Measurements from ENCODE around the gene KIF5C. TPM values are rescaled to one million over a fixed set of nuclear protein-coding genes. Genes with fewer than 3 reads are reported as not detected.
A peak's percentile ranks its signal among the peaks of the same experiment; 100 is the strongest.

The KIF5C gene
- total RNA-seq, 4 donors from 2014 or later = 1.2 to 7.4 (median 1.9) TPM

GRCh38 chr2:149021761-149022160, 146.7 kb downstream of the KIF5C start:
- Histone ChIP-seq H3K36me3 (no peaks in the 10 kb centered on the region), H3K4me3 (no peak overlapping the region), H3K9me3 (no peaks in the 10 kb centered on the region), H3K4me1 (no peaks in the 10 kb centered on the region), H3K27ac (peak overlapping the region in 2 of 4 donors; percentile 46 to 57), H3K27me3 (no peaks in the 10 kb centered on the region)
- DNase-seq = no peak
- TF ChIP-seq POLR2A (IDR thresholded peaks at IDR 0.05) (no peak), CTCF (IDR thresholded peaks at IDR 0.05) (no peak)

DNA sequence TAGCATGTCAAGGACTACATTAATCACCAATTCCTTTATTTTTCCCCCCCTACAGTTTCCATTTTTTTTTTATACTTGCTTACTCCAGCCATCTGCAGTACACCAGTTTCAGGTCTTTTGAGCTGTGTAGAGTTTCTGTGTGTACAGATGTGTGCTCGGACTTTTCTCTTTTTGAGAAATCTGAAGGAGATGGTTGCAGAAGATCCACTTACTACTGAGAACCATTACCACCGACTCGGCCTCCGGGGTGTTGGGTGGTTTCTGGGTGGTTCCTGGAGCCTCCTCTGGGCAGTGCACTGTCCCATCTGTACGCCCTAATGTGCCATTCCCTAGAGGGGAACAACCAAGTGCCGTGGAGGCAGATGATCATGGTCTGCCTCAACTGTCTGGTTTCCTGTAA, 148.1 kb downstream of the KIF5C start:
- TF ChIP-seq POLR2A (IDR thresholded peaks at IDR 0.05) (no peak), CTCF (IDR thresholded peaks at IDR 0.05) (no peak)
- Histone ChIP-seq H3K27ac (no peak overlapping the region), H3K4me1 (no peaks in the 10 kb centered on the region), H3K4me3 (no peak overlapping the region), H3K27me3 (no peaks in the 10 kb centered on the region), H3K36me3 (no peaks in the 10 kb centered on the region), H3K9me3 (no peaks in the 10 kb centered on the region)
- no peak for DNase-seq

GRCh38 chr2:149027590-149028250, 152.7 kb downstream of the KIF5C start:
- TF ChIP-seq POLR2A (IDR thresholded peaks at IDR 0.05) (no peak), CTCF (IDR thresholded peaks at IDR 0.05) (no peak)
- no peak overlapping the region for H3K27ac ChIP-seq
- no peaks in the 10 kb centered on the region for H3K27me3 ChIP-seq
- no peak overlapping the region for H3K4me3 ChIP-seq
- no peaks in the 10 kb centered on the region for H3K9me3 ChIP-seq
- H3K36me3 ChIP-seq = no peaks in the 10 kb centered on the region
- DNase-seq = no peak
- no peaks in the 10 kb centered on the region for H3K4me1 ChIP-seq

DNA sequence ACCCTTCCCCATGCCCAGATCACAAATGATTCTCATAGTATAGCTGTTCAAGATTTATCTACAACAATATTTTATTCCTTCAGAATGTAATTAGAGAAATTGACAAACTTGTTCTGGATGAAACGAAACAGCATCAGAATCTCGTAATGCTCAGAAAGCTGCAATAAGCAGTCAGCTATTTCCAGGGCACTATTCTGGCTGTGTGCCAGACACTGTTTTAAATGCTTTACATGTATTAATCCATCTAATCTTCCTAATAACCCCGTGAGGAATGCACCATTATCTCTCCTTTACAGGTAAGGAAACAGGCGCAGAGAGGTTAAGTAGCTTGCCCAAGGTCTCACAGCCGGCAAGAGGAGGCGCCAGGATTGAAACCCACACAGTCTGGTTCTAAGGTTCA, 153.3 kb downstream of the KIF5C start:
- Histone ChIP-seq H3K4me1 (no peaks in the 10 kb centered on the region), H3K9me3 (no peaks in the 10 kb centered on the region), H3K27ac (no peak overlapping the region), H3K36me3 (no peaks in the 10 kb centered on the region), H3K4me3 (no peak overlapping the region), H3K27me3 (no peaks in the 10 kb centered on the region)
- no peak for DNase-seq
- no peak for TF ChIP-seq CTCF (IDR thresholded peaks at IDR 0.05)
- no peak for TF ChIP-seq POLR2A (IDR thresholded peaks at IDR 0.05)

- H3K27me3 ChIP-seq = no peaks in the 10 kb centered on the region
- H3K36me3 ChIP-seq = no peaks in the 10 kb centered on the region
- no peak overlapping the region for H3K27ac ChIP-seq
- no peak for DNase-seq
- H3K4me1 ChIP-seq = no peaks in the 10 kb centered on the region
- H3K9me3 ChIP-seq = no peaks in the 10 kb centered on the region
- TF ChIP-seq POLR2A (IDR thresholded peaks at IDR 0.05) = no peak
- no peak overlapping the region for H3K4me3 ChIP-seq
These were observed 153.9 kb downstream of the KIF5C start for GRCh38 chr2:149028891-149029290.

GRCh38 chr2:149029307-149029965, 154.4 kb downstream of the KIF5C start:
- TF ChIP-seq POLR2A (IDR thresholded peaks at IDR 0.05) (no peak), CTCF (IDR thresholded peaks at IDR 0.05) (no peak)
- Histone ChIP-seq H3K4me3 (no peak overlapping the region), H3K27ac (no peak overlapping the region), H3K9me3 (no peaks in the 10 kb centered on the region), H3K36me3 (no peaks in the 10 kb centered on the region), H3K4me1 (no peaks in the 10 kb centered on the region), H3K27me3 (no peaks in the 10 kb centered on the region)
- no peak for DNase-seq

All from Peyer's patch (tissue), 4 donors.